DND-41 (cell line): ENCODE measurements around the gene PTPRK.

Source experiments
- ATAC-seq: fragments of 200-7000 bp; cut with Tn5 transposase; 3 replicates; pipeline ENCODE4 v1.9.1; 2021; ENCODE audit warnings: low read depth; ENCODE audit not compliant: insufficient read depth
- DNase-seq: peaks from one replicate; pipeline ENCODE4 v3.0.0-alpha.2; 2020
- H2AFZ ChIP-seq: 2 replicates; pipeline ENCODE4 v1.6.0; 2012; ENCODE audit warnings: low read depth, low read length
- H3K27ac ChIP-seq: 2 replicates; pipeline ENCODE4 v1.5.1; 2012; ENCODE audit warnings: low read length, inconsistent platforms
- H3K27me3 ChIP-seq: fragments of 200-600 bp; sonication (generic); 2 replicates; pipeline ENCODE4 v1.6.0; 2012; ENCODE audit warnings: low read length, mild to moderate bottlenecking, inconsistent platforms; ENCODE audit not compliant: insufficient read depth, poor library complexity
- H3K36me3 ChIP-seq: 2 replicates; pipeline ENCODE4 v1.5.1; 2012; ENCODE audit warnings: low read length, inconsistent platforms; ENCODE audit not compliant: insufficient read depth
- H3K4me1 ChIP-seq: 2 replicates; pipeline ENCODE4 v1.5.1; 2012; ENCODE audit warnings: mild to moderate bottlenecking, low read length; ENCODE audit not compliant: insufficient read depth
- H3K4me2 ChIP-seq: 2 replicates; pipeline ENCODE4 v1.6.0; 2012; ENCODE audit warnings: mild to moderate bottlenecking, moderate library complexity, low read length, inconsistent platforms; ENCODE audit not compliant: insufficient read depth
- H3K4me3 ChIP-seq, 2 experiments: fragments of 200-600 bp in 1 of 2; shearing (Covaris generic) in 1 of 2; 2 replicates each; pipeline ENCODE4 v1.5.1; 2012 to 2016; ENCODE audit warnings: inconsistent platforms in 2 of 2, low read length in 2 of 2, mild to moderate bottlenecking in 2 of 2, low read depth in 1 of 2, moderate library complexity in 1 of 2
- H3K79me2 ChIP-seq: 2 replicates; pipeline ENCODE4 v1.6.0; 2012; ENCODE audit warnings: low read length, inconsistent platforms; ENCODE audit not compliant: insufficient read depth
- H3K9ac ChIP-seq: 2 replicates; pipeline ENCODE4 v1.6.0; 2012; ENCODE audit warnings: low read depth, mild to moderate bottlenecking, inconsistent platforms, low read length, moderate library complexity
- H3K9me3 ChIP-seq: 2 replicates; pipeline ENCODE4 v1.5.1; 2012; ENCODE audit warnings: low read length, moderate library complexity, mild to moderate bottlenecking, inconsistent platforms; ENCODE audit not compliant: insufficient read depth, severe bottlenecking
- H4K20me1 ChIP-seq: 2 replicates; pipeline ENCODE4 v1.6.0; 2012; ENCODE audit warnings: low read length; ENCODE audit not compliant: insufficient read depth
- EZH2 ChIP-seq: IDR thresholded peaks from 3 replicates; pipeline ENCODE4 v1.6.1; 2012; ENCODE audit warnings: borderline replicate concordance, low read depth, mild to moderate bottlenecking, moderate library complexity, low read length, inconsistent platforms; ENCODE audit not compliant: severe bottlenecking
- TF ChIP-seq, protein P1 (sequence below): IDR thresholded peaks from 2 replicates; pipeline ENCODE4 v1.5.1; 2012; ENCODE audit warnings: borderline replicate concordance, low read length, moderate library complexity, mild to moderate bottlenecking; ENCODE audit not compliant: poor library complexity, severe bottlenecking; ENCODE audit errors: extremely low read depth

The PTPRK gene

GRCh38 chr6:128029826-128030225 is 490.6 kb downstream of the PTPRK start:
- Histone ChIP-seq H3K27ac (no peak overlapping the region), H3K27me3 (no peaks in the 10 kb centered on the region), H3K79me2 (no peaks in the 10 kb centered on the region), H3K4me3 (no peak overlapping the region), H3K36me3 (no peaks in the 10 kb centered on the region), H3K4me1 (peaks cover 12% of the 10 kb centered on the region; the same call in 1 of the 2 replicates), H3K9me3 (no peaks in the 10 kb centered on the region), H2AFZ (no peak overlapping the region), H3K9ac (no peak overlapping the region), H4K20me1 (no peaks in the 10 kb centered on the region), H3K4me2 (no peak overlapping the region)
- no peak for DNase-seq
- ATAC-seq = no peak
- TF ChIP-seq EZH2 = no peak
- TF ChIP-seq, protein P1, sequence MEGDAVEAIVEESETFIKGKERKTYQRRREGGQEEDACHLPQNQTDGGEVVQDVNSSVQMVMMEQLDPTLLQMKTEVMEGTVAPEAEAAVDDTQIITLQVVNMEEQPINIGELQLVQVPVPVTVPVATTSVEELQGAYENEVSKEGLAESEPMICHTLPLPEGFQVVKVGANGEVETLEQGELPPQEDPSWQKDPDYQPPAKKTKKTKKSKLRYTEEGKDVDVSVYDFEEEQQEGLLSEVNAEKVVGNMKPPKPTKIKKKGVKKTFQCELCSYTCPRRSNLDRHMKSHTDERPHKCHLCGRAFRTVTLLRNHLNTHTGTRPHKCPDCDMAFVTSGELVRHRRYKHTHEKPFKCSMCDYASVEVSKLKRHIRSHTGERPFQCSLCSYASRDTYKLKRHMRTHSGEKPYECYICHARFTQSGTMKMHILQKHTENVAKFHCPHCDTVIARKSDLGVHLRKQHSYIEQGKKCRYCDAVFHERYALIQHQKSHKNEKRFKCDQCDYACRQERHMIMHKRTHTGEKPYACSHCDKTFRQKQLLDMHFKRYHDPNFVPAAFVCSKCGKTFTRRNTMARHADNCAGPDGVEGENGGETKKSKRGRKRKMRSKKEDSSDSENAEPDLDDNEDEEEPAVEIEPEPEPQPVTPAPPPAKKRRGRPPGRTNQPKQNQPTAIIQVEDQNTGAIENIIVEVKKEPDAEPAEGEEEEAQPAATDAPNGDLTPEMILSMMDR = no peak

DNA sequence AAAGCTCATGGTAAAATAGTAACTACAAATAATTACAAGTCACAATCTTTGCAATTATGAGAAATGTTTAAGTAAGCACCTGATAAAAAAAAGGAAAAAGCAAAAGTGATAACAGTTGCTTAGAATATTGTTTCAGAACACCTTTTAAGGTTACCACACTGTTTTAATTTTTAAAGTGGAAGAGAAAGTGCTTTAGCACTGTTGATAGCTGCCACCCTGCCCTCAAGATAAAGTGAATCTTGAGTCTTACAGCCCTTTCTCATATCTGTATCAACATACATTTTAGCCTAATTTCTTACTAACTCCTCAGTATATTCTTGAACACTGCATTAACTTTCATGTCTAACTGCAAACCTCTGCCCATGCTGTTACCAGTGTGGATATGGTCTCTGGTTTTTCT is 492.2 kb downstream of the PTPRK start:
- Histone ChIP-seq H3K79me2 (no peaks in the 10 kb centered on the region), H3K9me3 (no peaks in the 10 kb centered on the region), H3K4me1 (peaks cover 12% of the 10 kb centered on the region; the same call in 1 of the 2 replicates), H2AFZ (no peak overlapping the region), H3K27me3 (no peaks in the 10 kb centered on the region), H3K27ac (no peak overlapping the region), H4K20me1 (no peaks in the 10 kb centered on the region), H3K4me2 (no peak overlapping the region), H3K9ac (no peak overlapping the region), H3K36me3 (no peaks in the 10 kb centered on the region), H3K4me3 (no peak overlapping the region)
- no peak for TF ChIP-seq EZH2
- TF ChIP-seq, protein P1 = no peak
- ATAC-seq = no peak
- DNase-seq = no peak

DNA sequence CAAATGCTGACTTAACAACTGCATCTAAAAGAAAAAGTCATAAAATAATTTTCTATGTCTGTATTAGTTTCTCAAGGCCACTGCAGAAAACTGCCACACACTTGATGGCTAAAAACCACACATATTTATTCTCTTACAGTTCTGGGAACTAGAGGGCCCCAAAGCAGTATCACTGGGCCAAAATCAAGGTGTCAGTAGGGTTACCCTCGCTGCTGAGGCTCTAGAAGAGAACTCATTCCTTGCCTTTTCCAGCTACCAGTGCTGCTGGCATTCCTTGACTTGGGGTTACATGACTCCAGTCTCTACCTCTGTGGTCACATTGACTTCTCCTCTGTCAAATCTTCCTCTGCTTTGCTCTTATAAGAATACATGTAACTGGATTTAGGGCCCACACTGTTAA is 494.9 kb downstream of the PTPRK start:
- Histone ChIP-seq H3K9ac (no peak overlapping the region), H3K9me3 (no peaks in the 10 kb centered on the region), H4K20me1 (no peaks in the 10 kb centered on the region), H3K36me3 (no peaks in the 10 kb centered on the region), H3K79me2 (no peaks in the 10 kb centered on the region), H2AFZ (no peak overlapping the region), H3K4me3 (no peak overlapping the region), H3K27me3 (no peaks in the 10 kb centered on the region), H3K27ac (no peak overlapping the region), H3K4me1 (no peaks in the 10 kb centered on the region), H3K4me2 (no peak overlapping the region)
- ATAC-seq = no peak
- DNase-seq = no peak
- TF ChIP-seq, protein P1 = no peak
- TF ChIP-seq EZH2 = no peak

DNA sequence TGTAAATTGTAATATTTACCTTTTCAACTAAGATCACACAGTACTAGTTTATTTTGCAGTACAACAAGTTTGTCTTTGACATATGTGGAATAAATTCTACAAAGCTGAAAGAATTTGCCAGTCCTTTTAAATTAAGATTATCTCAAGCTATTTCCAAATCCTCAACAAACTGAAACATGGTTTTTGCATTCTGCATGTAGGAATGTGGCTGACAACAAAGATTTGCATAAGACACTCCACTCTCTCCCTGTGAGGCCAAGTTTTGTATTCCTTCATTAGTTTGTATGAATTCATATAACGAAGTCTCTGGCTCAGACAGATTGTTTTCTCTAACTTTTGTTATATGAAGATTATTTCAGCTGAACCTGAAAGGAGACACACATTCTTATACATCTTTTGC is 495.4 kb downstream of the PTPRK start:
- no peaks in the 10 kb centered on the region for H3K27me3 ChIP-seq
- no peak overlapping the region for H3K4me3 ChIP-seq
- no peak overlapping the region for H3K4me2 ChIP-seq
- no peaks in the 10 kb centered on the region for H3K9me3 ChIP-seq
- H3K79me2 ChIP-seq = no peaks in the 10 kb centered on the region
- no peak overlapping the region for H3K27ac ChIP-seq
- no peaks in the 10 kb centered on the region for H4K20me1 ChIP-seq
- H3K36me3 ChIP-seq = no peaks in the 10 kb centered on the region
- ATAC-seq (no peak), DNase-seq (no peak)
- no peak overlapping the region for H3K9ac ChIP-seq
- H2AFZ ChIP-seq = no peak overlapping the region
- no peaks in the 10 kb centered on the region for H3K4me1 ChIP-seq
- TF ChIP-seq EZH2 = no peak
- TF ChIP-seq, protein P1 = no peak
